Measurements from ENCODE around the gene CREG2.

GRCh38 chr2:101428422-101429176 is 41.3 kb upstream of the CREG2 start:
- TF ChIP-seq CTCF (IDR thresholded peaks at IDR 0.05 in 8 of 11, conservative IDR thresholded peaks at IDR 0.05 in 3 of 11) (no peak), POLR2AphosphoS5 (IDR thresholded peaks at IDR 0.05) (no peak)

All from spleen (tissue), 7 donors.